ENCODE data around the gene GSC2. TPM values are rescaled to one million over a fixed set of nuclear protein-coding genes. Genes with fewer than 3 reads are reported as not detected.
A peak's percentile ranks its signal among the peaks of the same experiment; 100 is the strongest.

The GSC2 gene
- polyA plus RNA-seq, 1 donor: not detected

DNA sequence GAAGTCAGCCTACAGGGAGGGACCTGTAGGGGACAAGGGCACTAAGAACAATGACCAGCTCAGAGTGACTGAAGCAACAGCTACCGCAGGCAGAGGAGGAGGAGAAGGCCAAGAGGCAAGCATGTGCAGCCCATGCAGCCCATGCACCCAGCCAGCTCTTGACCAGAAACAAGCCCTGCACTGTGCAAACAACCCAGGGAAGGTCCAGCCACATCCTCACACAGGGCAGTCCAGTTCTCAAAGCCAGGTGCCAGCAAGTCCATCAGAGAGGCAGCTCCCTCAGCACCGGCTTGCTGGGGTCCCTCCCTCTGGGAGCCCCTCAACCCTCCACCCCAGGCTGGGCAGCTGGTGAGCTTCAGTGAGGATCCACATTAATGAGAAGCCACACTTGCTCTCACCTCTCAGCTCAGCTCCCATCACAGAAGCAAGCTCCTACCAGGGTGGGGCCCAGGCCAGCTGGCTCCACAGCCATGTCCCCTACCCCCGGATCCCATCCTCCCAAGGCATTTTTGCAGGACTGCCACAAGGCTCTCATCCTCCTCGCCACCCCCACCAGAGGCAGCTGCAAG, 35.0 kb downstream of the GSC2 start:
- DNase-seq: no peak
- WGBS (ENCODE audit: insufficient coverage, low lambda C conversion rate): no CpG with 5 or more reads among the region's 4 CpGs

DNA sequence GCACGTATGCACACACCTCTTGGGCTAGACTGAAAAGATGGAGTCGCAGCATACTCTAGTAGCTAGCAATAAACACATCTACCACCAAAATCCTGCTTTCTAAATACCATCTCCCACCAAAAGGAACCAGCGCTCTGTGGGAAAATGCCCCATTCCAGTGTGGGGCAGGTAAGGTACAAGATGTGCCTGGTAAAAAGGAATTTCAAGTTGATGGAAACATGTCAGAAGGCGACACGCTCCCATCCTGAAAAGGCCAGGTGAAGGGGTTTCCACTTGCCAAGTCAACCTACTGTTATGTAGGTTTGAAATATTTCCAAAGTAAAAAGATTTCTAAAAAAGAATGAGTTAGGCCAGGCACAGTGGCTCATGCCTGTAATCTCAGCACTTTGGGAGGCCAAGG, 36.7 kb downstream of the GSC2 start:
- H3K4me3 ChIP-seq (ENCODE audit: low read length): no peak overlapping the region
- no peaks in the 10 kb centered on the region for H3K9me3 ChIP-seq (ENCODE audit: control insufficient read depth, low read depth, low read length)
- no peaks in the 10 kb centered on the region for H3K27me3 ChIP-seq (ENCODE audit: control insufficient read depth, insufficient read depth, low read length)
- DNase-seq: no peak
- no CpG with 5 or more reads among the region's 5 CpGs for WGBS (ENCODE audit: insufficient coverage, low lambda C conversion rate)
- no peak overlapping the region for H3K27ac ChIP-seq (ENCODE audit: low read length)
- peaks cover 15% of the 10 kb centered on the region for H3K4me1 ChIP-seq (ENCODE audit: control insufficient read depth, insufficient read depth, low read length)
- H3K36me3 ChIP-seq (ENCODE audit: control insufficient read depth, insufficient read depth, low read length): peaks cover 30% of the 10 kb centered on the region

More for the DNA sequence above, 35.0 kb downstream of the GSC2 start:
- Histone ChIP-seq H3K9me3 (ENCODE audit: control insufficient read depth, low read depth, low read length) (no peaks in the 10 kb centered on the region), H3K36me3 (ENCODE audit: control insufficient read depth, insufficient read depth, low read length) (peaks cover 40% of the 10 kb centered on the region), H3K27ac (ENCODE audit: low read length) (no peak overlapping the region), H3K4me3 (ENCODE audit: low read length) (no peak overlapping the region), H3K4me1 (ENCODE audit: control insufficient read depth, insufficient read depth, low read length) (peaks cover 16% of the 10 kb centered on the region), H3K27me3 (ENCODE audit: control insufficient read depth, insufficient read depth, low read length) (no peaks in the 10 kb centered on the region)

DNA sequence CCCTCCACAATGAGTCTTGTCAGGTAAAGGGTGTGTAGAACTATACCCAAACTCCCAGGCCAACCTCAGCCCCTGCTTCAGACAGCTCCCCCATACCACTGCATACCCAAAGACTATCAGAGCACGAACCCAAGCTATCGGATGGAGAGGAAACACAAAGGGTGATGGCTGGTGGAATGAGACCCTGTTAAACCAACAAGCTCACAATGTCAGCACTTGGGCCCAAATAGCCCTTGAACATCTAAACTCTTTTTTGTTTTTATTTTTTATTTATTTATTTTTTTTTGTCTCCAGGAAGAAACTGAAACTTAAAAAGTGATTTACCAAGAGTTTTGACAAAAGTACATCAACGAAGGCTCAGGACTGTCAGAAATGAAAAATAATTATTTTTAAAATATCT, 38.5 kb downstream of the GSC2 start:
- Histone ChIP-seq H3K27ac (ENCODE audit: low read length) (no peak overlapping the region), H3K4me3 (ENCODE audit: low read length) (no peak overlapping the region), H3K27me3 (ENCODE audit: control insufficient read depth, insufficient read depth, low read length) (no peaks in the 10 kb centered on the region), H3K9me3 (ENCODE audit: control insufficient read depth, low read depth, low read length) (no peaks in the 10 kb centered on the region), H3K36me3 (ENCODE audit: control insufficient read depth, insufficient read depth, low read length) (peaks cover 28% of the 10 kb centered on the region), H3K4me1 (ENCODE audit: control insufficient read depth, insufficient read depth, low read length) (peaks cover 8% of the 10 kb centered on the region)
- no peak for DNase-seq
- WGBS (ENCODE audit: insufficient coverage, low lambda C conversion rate): 86% methylated on average over 1 of the region's 3 CpGs

DNA sequence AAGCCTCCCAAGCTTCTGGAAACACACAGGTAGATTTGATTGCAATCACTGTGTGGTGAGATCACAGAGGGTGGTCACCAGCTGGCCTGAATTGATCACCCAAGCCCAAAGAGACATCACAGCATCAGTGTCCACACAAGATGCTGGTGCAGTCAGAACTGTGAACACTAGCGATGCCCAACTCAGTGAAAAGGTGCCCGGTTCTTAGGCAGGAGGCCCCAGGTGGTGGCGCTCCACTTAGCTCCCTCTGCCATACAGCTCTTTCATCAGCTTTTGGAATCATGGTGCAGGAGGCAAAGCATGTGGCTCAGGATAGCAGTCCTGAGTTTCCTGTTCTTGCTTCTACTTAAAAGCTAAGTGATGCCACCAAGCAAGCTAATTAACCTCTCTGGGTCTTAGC, 39.0 kb downstream of the GSC2 start:
- Histone ChIP-seq H3K27ac (ENCODE audit: low read length) (no peak overlapping the region), H3K4me3 (ENCODE audit: low read length) (no peak overlapping the region), H3K36me3 (ENCODE audit: control insufficient read depth, insufficient read depth, low read length) (peaks cover 27% of the 10 kb centered on the region), H3K4me1 (ENCODE audit: control insufficient read depth, insufficient read depth, low read length) (peaks cover 8% of the 10 kb centered on the region), H3K27me3 (ENCODE audit: control insufficient read depth, insufficient read depth, low read length) (no peaks in the 10 kb centered on the region), H3K9me3 (ENCODE audit: control insufficient read depth, low read depth, low read length) (no peaks in the 10 kb centered on the region)
- DNase-seq: no peak
- no CpG with 5 or more reads among the region's 3 CpGs for WGBS (ENCODE audit: insufficient coverage, low lambda C conversion rate)

DNA sequence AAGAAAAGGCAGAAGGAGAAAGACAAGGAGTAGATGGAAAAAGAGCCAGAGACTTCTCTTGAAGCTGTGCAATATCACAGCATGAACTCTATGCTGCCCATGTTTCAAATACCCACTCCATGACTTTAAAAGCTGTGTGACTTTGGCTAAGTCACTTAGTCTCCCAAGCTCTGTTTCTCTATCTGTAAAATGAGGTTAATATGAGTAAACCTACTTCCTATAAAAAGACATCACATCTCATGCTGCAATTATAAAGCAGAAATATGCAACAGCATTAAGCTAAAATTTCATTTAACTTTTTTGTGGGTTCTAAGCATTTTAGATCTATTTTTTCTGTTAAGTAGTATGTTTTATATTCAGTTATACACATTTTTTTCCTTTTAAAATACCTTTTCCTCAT, 39.4 kb downstream of the GSC2 start:
- peaks cover 8% of the 10 kb centered on the region for H3K4me1 ChIP-seq (ENCODE audit: control insufficient read depth, insufficient read depth, low read length)

DNA sequence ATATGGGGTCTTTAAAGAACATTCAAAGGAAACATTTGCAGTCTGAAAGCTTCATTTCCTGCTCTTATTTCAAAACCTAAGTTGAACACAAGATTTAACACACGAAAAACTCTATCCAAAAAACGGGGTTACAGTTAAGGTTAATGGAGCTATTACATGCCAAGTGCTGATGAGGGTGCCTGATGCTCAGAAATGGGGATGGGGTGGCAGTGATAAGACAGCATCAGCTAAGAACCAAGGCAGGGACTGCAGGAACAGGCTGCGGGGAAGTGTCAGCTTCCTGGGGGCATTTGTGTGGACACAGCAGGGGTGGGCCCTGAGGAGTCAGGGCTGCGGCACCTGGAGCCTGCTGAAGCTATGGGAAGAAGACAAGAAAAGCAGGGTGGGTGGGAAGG, 40.0 kb downstream of the GSC2 start:
- no peaks in the 10 kb centered on the region for H3K9me3 ChIP-seq (ENCODE audit: control insufficient read depth, low read depth, low read length)
- peak overlapping the region; percentile 72 for H3K27ac ChIP-seq (ENCODE audit: low read length)
- no peaks in the 10 kb centered on the region for H3K27me3 ChIP-seq (ENCODE audit: control insufficient read depth, insufficient read depth, low read length)
- peaks cover 8% of the 10 kb centered on the region for H3K4me1 ChIP-seq (ENCODE audit: control insufficient read depth, insufficient read depth, low read length)
- WGBS (ENCODE audit: insufficient coverage, low lambda C conversion rate): 84% methylated on average over 2 of the region's 4 CpGs
- H3K4me3 ChIP-seq (ENCODE audit: low read length): no peak overlapping the region
- DNase-seq: no peak
- peaks cover 21% of the 10 kb centered on the region for H3K36me3 ChIP-seq (ENCODE audit: control insufficient read depth, insufficient read depth, low read length)

More for the DNA sequence above, 39.4 kb downstream of the GSC2 start:
- H3K4me3 ChIP-seq (ENCODE audit: low read length): no peak overlapping the region
- no peak for DNase-seq
- no peak overlapping the region for H3K27ac ChIP-seq (ENCODE audit: low read length)
- H3K27me3 ChIP-seq (ENCODE audit: control insufficient read depth, insufficient read depth, low read length): no peaks in the 10 kb centered on the region
- no peaks in the 10 kb centered on the region for H3K9me3 ChIP-seq (ENCODE audit: control insufficient read depth, low read depth, low read length)
- H3K36me3 ChIP-seq (ENCODE audit: control insufficient read depth, insufficient read depth, low read length): peaks cover 24% of the 10 kb centered on the region

DNA sequence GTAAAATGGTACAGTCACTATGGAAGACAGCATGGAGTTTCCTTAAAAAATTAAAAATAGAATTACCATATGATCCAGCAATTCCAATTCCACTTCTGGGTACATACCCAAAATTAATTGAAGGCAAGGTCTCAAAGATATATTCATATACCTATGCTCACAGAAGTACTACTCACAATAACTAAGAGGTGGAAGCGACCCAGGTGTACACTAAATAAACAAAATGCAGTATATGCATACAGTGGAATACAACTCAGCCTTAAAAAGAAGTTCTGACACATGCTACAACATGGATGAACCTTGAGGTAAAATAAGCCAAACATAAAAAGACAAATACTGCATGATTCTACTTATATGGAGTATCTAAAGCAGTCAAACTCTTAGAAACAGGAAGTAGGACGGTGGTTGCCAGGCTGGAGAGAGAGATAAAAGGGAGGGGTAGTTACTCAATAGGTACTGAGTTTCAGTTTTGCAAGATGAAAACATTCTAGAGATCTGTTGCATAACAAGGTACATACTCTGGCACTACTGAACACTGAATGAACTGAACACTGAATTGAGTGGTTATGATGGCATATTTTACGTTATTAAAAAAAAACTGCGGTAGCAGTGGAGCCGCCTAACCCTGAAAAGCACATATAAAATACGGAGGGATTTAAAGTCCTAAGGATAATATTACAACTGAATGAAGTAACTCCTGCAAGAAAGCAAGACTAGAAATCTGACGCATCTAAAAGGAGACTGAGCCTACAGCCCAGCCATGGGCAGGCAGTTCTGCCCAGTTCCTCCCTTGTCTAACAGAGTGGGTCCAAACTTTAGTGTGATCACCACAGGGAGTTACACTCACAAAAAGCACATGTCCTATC, 40.7 kb downstream of the GSC2 start:
- H3K27ac ChIP-seq (ENCODE audit: low read length): peak overlapping the region; percentile 72
- H3K4me3 ChIP-seq (ENCODE audit: low read length): no peak overlapping the region
- no peaks in the 10 kb centered on the region for H3K27me3 ChIP-seq (ENCODE audit: control insufficient read depth, insufficient read depth, low read length)
- peaks cover 19% of the 10 kb centered on the region for H3K36me3 ChIP-seq (ENCODE audit: control insufficient read depth, insufficient read depth, low read length)
- WGBS (ENCODE audit: insufficient coverage, low lambda C conversion rate): 73% methylated on average over 3 of the region's 7 CpGs
- peaks cover 8% of the 10 kb centered on the region for H3K4me1 ChIP-seq (ENCODE audit: control insufficient read depth, insufficient read depth, low read length)
- H3K9me3 ChIP-seq (ENCODE audit: control insufficient read depth, low read depth, low read length): no peaks in the 10 kb centered on the region
- DNase-seq: peak; percentile 56 to 75

DNA sequence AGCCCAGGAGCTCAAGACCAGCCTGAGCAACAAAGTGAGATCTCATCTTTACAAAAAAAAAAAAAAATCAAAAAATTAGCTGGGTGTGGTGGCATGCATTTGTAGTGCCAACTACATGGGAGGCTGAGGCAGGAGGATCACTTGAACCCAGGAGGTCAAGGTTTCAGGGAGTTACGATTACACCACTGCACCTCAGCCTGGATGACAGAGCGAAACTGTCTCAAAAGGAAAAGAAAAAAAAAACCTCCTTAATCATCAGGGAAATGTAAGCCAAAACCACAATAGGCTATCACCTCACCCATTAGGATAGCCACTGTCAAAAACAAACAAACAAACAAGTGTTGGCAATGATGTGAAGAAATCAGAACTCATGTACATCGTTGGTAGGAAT, 41.3 kb downstream of the GSC2 start:
- Histone ChIP-seq H3K4me1 (ENCODE audit: control insufficient read depth, insufficient read depth, low read length) (peaks cover 8% of the 10 kb centered on the region), H3K27me3 (ENCODE audit: control insufficient read depth, insufficient read depth, low read length) (no peaks in the 10 kb centered on the region), H3K36me3 (ENCODE audit: control insufficient read depth, insufficient read depth, low read length) (peaks cover 18% of the 10 kb centered on the region), H3K27ac (ENCODE audit: low read length) (peak overlapping the region; percentile 72), H3K9me3 (ENCODE audit: control insufficient read depth, low read depth, low read length) (no peaks in the 10 kb centered on the region), H3K4me3 (ENCODE audit: low read length) (no peak overlapping the region)
- no peak for DNase-seq
- WGBS (ENCODE audit: insufficient coverage, low lambda C conversion rate): no CpG with 5 or more reads among the region's 3 CpGs

DNA sequence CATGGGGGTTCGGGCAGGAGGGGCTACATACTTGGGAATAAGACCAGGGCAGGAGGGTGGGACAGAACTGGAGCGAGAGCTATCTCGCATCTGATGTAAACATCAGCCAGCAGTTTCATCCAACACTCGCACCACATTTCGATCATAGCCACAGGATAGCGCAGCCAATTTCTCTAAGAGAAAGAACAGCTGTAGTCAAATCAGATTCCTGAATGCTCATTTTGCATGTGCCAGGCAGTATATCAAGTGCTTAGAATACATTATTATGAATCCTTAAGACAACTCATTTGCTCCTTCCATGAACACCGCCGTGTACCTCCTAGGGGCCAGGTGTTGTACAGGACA, 42.4 kb downstream of the GSC2 start:
- no peak for DNase-seq
- Histone ChIP-seq H3K27ac (ENCODE audit: low read length) (no peak overlapping the region), H3K27me3 (ENCODE audit: control insufficient read depth, insufficient read depth, low read length) (no peaks in the 10 kb centered on the region), H3K4me3 (ENCODE audit: low read length) (no peak overlapping the region), H3K4me1 (ENCODE audit: control insufficient read depth, insufficient read depth, low read length) (peaks cover 8% of the 10 kb centered on the region), H3K9me3 (ENCODE audit: control insufficient read depth, low read depth, low read length) (no peaks in the 10 kb centered on the region), H3K36me3 (ENCODE audit: control insufficient read depth, insufficient read depth, low read length) (peaks cover 14% of the 10 kb centered on the region)
- no CpG with 5 or more reads among the region's 8 CpGs for WGBS (ENCODE audit: insufficient coverage, low lambda C conversion rate)

DNA sequence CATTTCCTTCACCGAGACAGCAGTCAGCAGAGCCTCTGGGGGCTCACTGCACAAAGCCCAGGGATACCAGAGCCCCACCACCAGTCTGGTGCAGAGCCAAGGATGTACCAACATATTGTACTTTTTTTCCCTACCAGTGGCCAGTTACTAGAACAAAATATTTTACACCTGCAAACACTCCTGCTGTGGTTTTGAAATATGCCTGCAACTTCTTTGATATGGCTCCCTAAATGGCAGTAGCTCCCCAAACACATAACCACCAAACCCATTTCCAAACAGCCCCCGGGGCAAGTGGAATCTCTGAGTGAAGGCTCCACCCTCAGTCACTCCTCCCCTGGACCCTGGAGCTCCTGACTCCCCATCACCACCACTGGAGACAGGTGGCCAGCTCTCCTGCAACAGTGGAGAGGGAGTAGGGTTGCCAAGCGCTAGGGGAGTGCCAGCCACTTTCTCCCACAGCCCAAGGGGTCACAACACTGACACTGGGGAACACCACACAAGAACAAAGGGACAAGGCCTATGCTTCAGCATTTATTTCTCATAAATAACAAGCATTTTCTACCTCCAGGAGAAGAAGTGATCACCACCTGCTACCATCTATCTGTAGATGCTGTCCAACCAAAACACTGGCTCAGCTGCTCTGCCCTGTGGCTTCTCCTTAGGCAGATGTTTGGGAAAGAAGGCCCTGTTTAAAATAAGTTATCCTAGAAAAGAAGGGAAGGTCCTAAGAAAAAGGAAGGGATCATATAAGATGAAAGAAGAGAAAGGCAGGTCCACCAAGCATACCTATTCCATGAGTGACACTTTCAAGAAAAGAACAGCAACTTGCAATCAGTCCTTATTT, 43.0 kb downstream of the GSC2 start:
- no peak overlapping the region for H3K27ac ChIP-seq (ENCODE audit: low read length)
- H3K36me3 ChIP-seq (ENCODE audit: control insufficient read depth, insufficient read depth, low read length): peaks cover 13% of the 10 kb centered on the region
- no peaks in the 10 kb centered on the region for H3K27me3 ChIP-seq (ENCODE audit: control insufficient read depth, insufficient read depth, low read length)
- DNase-seq: no peak
- peaks cover 8% of the 10 kb centered on the region for H3K4me1 ChIP-seq (ENCODE audit: control insufficient read depth, insufficient read depth, low read length)
- WGBS (ENCODE audit: insufficient coverage, low lambda C conversion rate): no CpG with 5 or more reads among the region's 3 CpGs
- no peaks in the 10 kb centered on the region for H3K9me3 ChIP-seq (ENCODE audit: control insufficient read depth, low read depth, low read length)
- H3K4me3 ChIP-seq (ENCODE audit: low read length): no peak overlapping the region
